D721Med (cell line): Measurements from ENCODE around the gene WIPI1.

Experiments
- DNase-seq: peaks from one replicate; pipeline ENCODE4 v3.0.0; 2011; ENCODE audit warnings: low spot score; ENCODE audit not compliant: insufficient read length
- FAIRE-seq: peaks from 2 replicates; lab custom pipeline; 2011; peaks lifted over from hg19 to GRCh38; lab: Jason Lieb, UNC
- CTCF ChIP-seq: IDR thresholded peaks from 2 replicates; pipeline ENCODE4 v1.5.1; 2012; ENCODE audit warnings: mild to moderate bottlenecking, control low read depth; ENCODE audit not compliant: insufficient read depth; ENCODE audit errors: missing control alignments

Gene WIPI1

DNA sequence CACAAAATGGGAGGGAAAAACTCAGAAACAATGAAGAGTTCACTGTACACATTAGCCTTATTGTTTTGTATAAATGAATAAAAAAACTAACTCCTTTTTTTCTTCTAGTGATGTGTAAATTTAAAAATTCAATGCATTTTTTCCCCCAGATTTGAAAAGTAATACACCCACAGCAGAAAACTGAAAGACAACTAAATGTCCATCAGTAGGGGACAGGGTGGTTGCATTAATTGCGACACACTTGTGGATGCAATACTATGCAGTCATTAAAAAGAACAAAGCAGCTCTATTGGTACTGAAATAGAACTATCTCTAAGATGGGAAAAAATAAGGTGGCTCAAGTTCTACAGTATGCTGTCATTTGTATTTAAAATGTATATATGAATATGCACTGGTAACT is 13.7 kb upstream of the WIPI1 start:
- DNase-seq (no peak), FAIRE-seq (no peak)
- no peak for TF ChIP-seq CTCF

DNA sequence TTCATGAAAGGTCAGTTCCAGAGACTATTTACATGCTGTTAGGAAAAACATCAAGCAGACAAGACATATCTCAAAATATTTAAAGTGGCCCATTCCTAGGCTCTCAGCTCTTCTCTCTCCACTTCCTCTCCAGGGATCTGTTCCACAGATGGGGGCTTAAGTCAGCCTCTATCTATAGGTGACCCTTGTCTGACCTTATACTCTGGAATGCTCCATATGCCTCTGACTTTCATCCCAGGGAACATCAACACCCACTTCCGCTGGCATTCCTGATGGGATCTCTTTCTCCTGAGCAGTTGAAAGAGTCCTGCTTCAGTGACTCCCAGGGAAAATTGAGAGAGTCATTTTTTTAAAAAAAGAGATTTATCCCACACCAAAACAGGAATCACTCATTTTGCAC is 11.5 kb upstream of the WIPI1 start:
- FAIRE-seq (no peak), DNase-seq (no peak)
- TF ChIP-seq CTCF: no peak

DNA sequence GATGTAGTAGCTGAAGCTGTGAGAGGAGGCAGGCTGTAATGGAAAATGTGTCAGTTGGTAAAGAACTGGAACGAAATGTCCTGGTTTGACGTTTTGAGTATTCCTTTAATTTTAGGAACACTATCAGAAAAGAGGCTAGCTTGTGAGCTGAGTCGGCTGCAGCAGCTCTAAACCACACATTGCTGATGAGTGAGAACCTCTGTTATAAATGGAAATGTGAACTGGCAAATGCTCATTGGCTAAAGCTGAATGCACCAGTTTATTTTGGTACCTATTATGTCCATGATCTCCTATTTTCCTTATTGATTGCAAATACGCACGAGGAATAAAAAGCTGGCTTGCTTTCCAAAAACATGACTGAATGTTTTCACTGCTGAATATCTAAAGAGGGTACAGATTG is 11.0 kb upstream of the WIPI1 start:
- no peak for DNase-seq
- no peak for FAIRE-seq
- TF ChIP-seq CTCF: no peak

GRCh38 chr17:68463211-68464019 is 6.1 kb upstream of the WIPI1 start:
- TF ChIP-seq CTCF: no peak
- FAIRE-seq (no peak), DNase-seq (no peak)

- DNase-seq: peak; percentile 42
- FAIRE-seq: no peak
- TF ChIP-seq CTCF: peak; percentile 90
Observed at GRCh38 chr17:68462381-68463210, 5.3 kb upstream of the WIPI1 start.

DNA sequence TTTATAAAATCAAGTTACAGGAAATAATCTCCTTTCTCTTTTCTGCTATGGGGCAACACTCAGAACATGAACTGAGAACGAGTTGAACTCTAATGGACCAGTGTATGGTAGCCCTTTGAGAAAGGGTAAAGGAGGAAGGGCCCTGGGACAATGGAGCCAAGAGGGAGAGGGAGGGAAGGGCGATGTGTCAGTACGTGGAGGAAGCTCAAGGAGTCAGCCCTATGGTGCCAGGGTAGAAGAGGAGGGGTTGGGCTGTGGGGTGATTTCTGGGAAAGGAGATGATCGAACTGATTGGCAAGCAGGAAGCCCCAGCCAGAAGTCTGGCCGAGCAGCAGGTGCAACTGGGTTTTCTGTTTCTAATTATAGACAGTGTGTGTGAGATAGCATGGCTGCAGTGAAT is 4.3 kb upstream of the WIPI1 start:
- FAIRE-seq (no peak), DNase-seq (no peak)
- no peak for TF ChIP-seq CTCF

DNA sequence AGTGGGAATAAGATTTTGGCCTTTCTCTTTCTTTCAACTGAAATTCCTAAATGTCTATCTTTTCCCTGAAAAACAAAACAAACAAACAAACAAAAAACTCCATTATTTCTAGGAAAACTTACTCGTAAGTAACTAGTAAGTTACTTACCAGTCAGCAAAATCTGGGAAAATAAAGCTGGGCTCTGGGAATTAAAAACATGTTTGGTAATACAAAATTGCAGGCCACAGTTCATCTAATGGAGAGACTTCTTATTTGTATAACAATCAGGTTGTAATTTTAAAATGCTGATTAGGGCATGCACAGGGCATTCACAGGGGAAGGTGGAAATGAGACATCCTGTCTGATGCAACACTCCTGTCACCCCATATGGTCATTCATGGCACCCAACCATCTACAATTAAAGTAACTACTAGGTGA is 3.8 kb upstream of the WIPI1 start:
- FAIRE-seq (no peak), DNase-seq (no peak)
- no peak for TF ChIP-seq CTCF
